Ascending aorta (tissue), 2 donors: ENCODE measurements around the gene AGAP3. TPM values are rescaled to one million over a fixed set of nuclear protein-coding genes. Genes with fewer than 3 reads are reported as not detected.
A peak's percentile ranks its signal among the peaks of the same experiment; 100 is the strongest.

Experiments
- DNase-seq, 2 donors: peaks; one replicate each; pipeline ENCODE4 v3.0.0-alpha.2; 2019; ENCODE audit warnings: low spot score in 2 of 2
- H3K27ac ChIP-seq, 2 donors: fragments of 200-600 bp; sonication (generic); one replicate each; pipeline ENCODE4 v1.5.1; 2016 to 2017; ENCODE audit warnings: mild to moderate bottlenecking in 1 of 2
- H3K27me3 ChIP-seq: fragments of 200-600 bp; sonication (generic); one replicate; pipeline ENCODE4 v1.5.1; 2017
- H3K36me3 ChIP-seq, 2 donors: fragments of 200-600 bp; sonication (generic); one replicate each; pipeline ENCODE4 v1.5.1; 2016
- H3K4me1 ChIP-seq, 2 donors: fragments of 200-600 bp; sonication (generic); one replicate each; pipeline ENCODE4 v1.5.1; 2016 to 2017; ENCODE audit warnings: mild to moderate bottlenecking in 1 of 2
- H3K4me3 ChIP-seq, 2 donors: fragments of 200-600 bp; sonication (generic); one replicate each; pipeline ENCODE4 v1.5.1; 2016 to 2017; ENCODE audit warnings: mild to moderate bottlenecking in 1 of 2
- H3K9me3 ChIP-seq, 2 donors: fragments of 200-600 bp; sonication (generic); one replicate each; pipeline ENCODE4 v1.5.1; 2016
- CTCF ChIP-seq, 3 experiments: fragments of 200-600 bp in 2 of 3; fragments of 450-650 bp in 1 of 3; sonication (generic) in 2 of 3; IDR thresholded peaks; one replicate each; pipeline ENCODE4 v1.5.1; 2016 to 2019; ENCODE audit warnings: antibody characterized with exemption in 3 of 3, mild to moderate bottlenecking in 1 of 3, moderate library complexity in 1 of 3
- intact Hi-C: fragments of 100-400 bp; cut with DNase I; formaldehyde crosslinking; loops from one replicate; pipeline ENCODE4 v1.15.1; 2023
- total RNA-seq: library from RNA; depleted of rRNA; stranded (reverse); fragments of >200 nt; gene quantifications from one replicate; pipeline ENCODE4 v1.1.0, GENCODE V29; 2016

The AGAP3 gene
- total RNA-seq, 1 donor from 2014 or later, result 82.6 TPM

- no peak for DNase-seq
- Histone ChIP-seq H3K4me3 (peak overlapping the region; percentile 25 to 41), H3K27ac (peak overlapping the region; percentile 85 to 95), H3K36me3 (peaks cover 31 to 35% of the 10 kb centered on the region in 2 donors), H3K27me3 (no peaks in the 10 kb centered on the region), H3K4me1 (peaks cover 15 to 37% of the 10 kb centered on the region in 2 donors), H3K9me3 (no peaks in the 10 kb centered on the region)
- TF ChIP-seq CTCF (IDR thresholded peaks at IDR 0.05), result no peak
- intact Hi-C loops, result loop anchor here (5.0 kb wide), 1 partner anchor 185 kb away; the partner anchor contains the start of gene SMARCD3
Observed at GRCh38 chr7:151062399-151063211, 23.7 kb upstream of the AGAP3 start.

- no peak for DNase-seq
- H3K4me3 ChIP-seq, result peak overlapping the region; percentile 25 to 41
- no peak for TF ChIP-seq CTCF (IDR thresholded peaks at IDR 0.05)
- peak overlapping the region; percentile 52 to 85 for H3K27ac ChIP-seq
- H3K9me3 ChIP-seq, result no peaks in the 10 kb centered on the region
- H3K36me3 ChIP-seq, result peaks cover 37 to 41% of the 10 kb centered on the region in 2 donors
- intact Hi-C loops, result loop anchor here (5.0 kb wide), 1 partner anchor 184 kb away; the partner anchor contains the start of gene SMARCD3
- H3K27me3 ChIP-seq, result no peaks in the 10 kb centered on the region
- H3K4me1 ChIP-seq, result peaks cover 15 to 36% of the 10 kb centered on the region in 2 donors
Observed at GRCh38 chr7:151063212-151063561, 23.1 kb upstream of the AGAP3 start.

- H3K4me1 ChIP-seq, result peaks cover 15 to 27% of the 10 kb centered on the region in 2 donors
- H3K9me3 ChIP-seq, result no peaks in the 10 kb centered on the region
- H3K4me3 ChIP-seq, result no peak overlapping the region
- no peak for TF ChIP-seq CTCF (IDR thresholded peaks at IDR 0.05)
- no peaks in the 10 kb centered on the region for H3K27me3 ChIP-seq
- DNase-seq, result no peak
- H3K27ac ChIP-seq, result no peak overlapping the region
- intact Hi-C loops, result loop anchor here (5.0 kb wide), 1 partner anchor 183 kb away; the partner anchor contains the start of gene SMARCD3
- H3K36me3 ChIP-seq, result peaks cover 49 to 53% of the 10 kb centered on the region in 2 donors
Observed at GRCh38 chr7:151064454-151064853, 21.8 kb upstream of the AGAP3 start.

GRCh38 chr7:151064993-151065392, 21.3 kb upstream of the AGAP3 start:
- Histone ChIP-seq H3K27ac (no peak overlapping the region), H3K27me3 (no peaks in the 10 kb centered on the region), H3K36me3 (peaks cover 55 to 59% of the 10 kb centered on the region in 2 donors), H3K4me3 (no peak overlapping the region), H3K9me3 (no peaks in the 10 kb centered on the region), H3K4me1 (peaks cover 15 to 27% of the 10 kb centered on the region in 2 donors)
- DNase-seq, result no peak
- no peak for TF ChIP-seq CTCF (IDR thresholded peaks at IDR 0.05)
- intact Hi-C loops, result loop anchor here (5.0 kb wide), 1 partner anchor 182 kb away; the partner anchor contains the start of gene SMARCD3

DNA sequence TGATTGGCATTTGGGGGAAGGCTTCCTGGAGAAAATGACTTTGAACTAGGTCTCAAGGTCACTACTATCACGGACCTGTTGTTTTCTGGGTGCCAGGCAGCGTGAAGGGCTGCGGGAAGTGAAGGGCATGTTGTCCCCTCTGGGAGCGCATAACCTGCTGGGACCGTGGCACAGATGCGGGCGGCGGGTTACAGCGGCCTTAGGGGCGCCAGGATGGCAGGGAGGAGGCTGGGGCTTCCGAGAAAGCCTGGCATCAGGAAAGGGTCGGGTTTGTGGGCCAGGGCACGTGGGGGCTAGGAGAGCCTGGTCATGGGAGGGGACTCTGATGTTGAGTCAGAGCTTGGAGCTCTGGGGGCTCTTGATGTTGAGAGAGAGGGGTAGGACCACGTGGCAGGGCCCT, 20.8 kb upstream of the AGAP3 start:
- Histone ChIP-seq H3K9me3 (no peaks in the 10 kb centered on the region), H3K27me3 (no peaks in the 10 kb centered on the region), H3K27ac (no peak overlapping the region), H3K4me1 (peaks cover 12 to 25% of the 10 kb centered on the region in 2 donors), H3K36me3 (peaks cover 60 to 64% of the 10 kb centered on the region in 2 donors), H3K4me3 (no peak overlapping the region)
- no peak for DNase-seq
- intact Hi-C loops, result no loop called here
- no peak for TF ChIP-seq CTCF (IDR thresholded peaks at IDR 0.05)
